CD4-positive, alpha-beta memory T cell (primary cell): Measurements from ENCODE around the gene TERB1. TPM values are rescaled to one million over a fixed set of nuclear protein-coding genes. Genes with fewer than 3 reads are reported as not detected.
"Not testable (repeated sequence)": the region's sequence is repeated elsewhere in the genome, so short reads cannot be mapped to it uniquely, and the experiment has no call there.

Experiments
- CTCF ChIA-PET: fragments of 350-600 bp; sonication (Branson Sonifier 250); formaldehyde crosslinking; loops from one replicate; lab custom pipeline; 2021; ENCODE audit warnings: inconsistent platforms; ENCODE audit not compliant: partially characterized antibody; lab: Charles Lee
- POLR2A ChIA-PET: fragments of 350-600 bp; sonication (Branson Sonifier 250); formaldehyde crosslinking; loops from one replicate; lab custom pipeline; 2021; ENCODE audit not compliant: partially characterized antibody; lab: Charles Lee
- DNase-seq, 5 donors: peaks; one replicate each; pipeline versions ENCODE4 v3.0.0 to v3.0.0-alpha.2; 2020 to 2022; ENCODE audit warnings: mixed read lengths in 1 of 5
- H3K27ac ChIP-seq: one replicate; pipeline ENCODE4 v1.7.0; 2013; ENCODE audit warnings: low read depth, low read length
- H3K27me3 ChIP-seq: 2 replicates; pipeline ENCODE4 v1.7.0; 2013; ENCODE audit warnings: mild to moderate bottlenecking, low read length, moderate library complexity; ENCODE audit not compliant: insufficient read depth
- H3K36me3 ChIP-seq: 2 replicates; pipeline ENCODE4 v1.7.0; 2013; ENCODE audit warnings: mild to moderate bottlenecking, low read length, moderate library complexity; ENCODE audit not compliant: insufficient read depth
- H3K4me1 ChIP-seq: 2 replicates; pipeline ENCODE4 v1.7.0; 2013; ENCODE audit warnings: mild to moderate bottlenecking, low read length, moderate library complexity; ENCODE audit not compliant: insufficient read depth
- H3K4me3 ChIP-seq, 2 donors: one replicate each; pipeline ENCODE4 v1.7.0; 2013; ENCODE audit warnings: low read length in 2 of 2, mild to moderate bottlenecking in 1 of 2
- H3K9me3 ChIP-seq, 2 donors: one replicate each; pipeline ENCODE4 v1.7.0; 2013; ENCODE audit warnings: low read length in 2 of 2, control low read depth in 1 of 2; ENCODE audit not compliant: control insufficient read depth in 1 of 2
- H3K27ac Mint-ChIP-seq, 7 donors: one replicate each; pipeline ENCODE4 v1.8.0; 2020 to 2021; ENCODE audit warnings: mixed read lengths in 7 of 7, mild to moderate bottlenecking in 6 of 7, inconsistent platforms in 3 of 7, moderate library complexity in 3 of 7
- H3K27me3 Mint-ChIP-seq, 2 donors: one replicate each; pipeline ENCODE4 v1.8.0; 2020 to 2021; ENCODE audit warnings: mixed read lengths in 2 of 2
- H3K36me3 Mint-ChIP-seq, 2 donors: one replicate each; pipeline ENCODE4 v1.8.0; 2020 to 2021; ENCODE audit warnings: mixed read lengths in 2 of 2, inconsistent platforms in 1 of 2, mild to moderate bottlenecking in 1 of 2
- H3K4me1 Mint-ChIP-seq, 4 donors: one replicate each; pipeline ENCODE4 v1.8.0; 2020 to 2021; ENCODE audit warnings: mixed read lengths in 4 of 4, mild to moderate bottlenecking in 1 of 4
- H3K4me3 Mint-ChIP-seq, 8 donors: one replicate each; pipeline ENCODE4 v1.8.0; 2020 to 2021; ENCODE audit warnings: mixed read lengths in 8 of 8, mild to moderate bottlenecking in 7 of 8, moderate library complexity in 6 of 8, inconsistent platforms in 3 of 8
- H3K9me3 Mint-ChIP-seq, 8 donors: one replicate each; pipeline ENCODE4 v1.8.0; 2020 to 2021; ENCODE audit warnings: mixed read lengths in 8 of 8, mild to moderate bottlenecking in 5 of 8, inconsistent platforms in 3 of 8, moderate library complexity in 1 of 8
- intact Hi-C: fragments of 100-400 bp; cut with micrococcal nuclease; formaldehyde crosslinking; loops from one replicate; pipeline ENCODE4 v1.15.1; 2023
- polyA plus RNA-seq, 2 donors: library from polyadenylated mRNA; unstranded; fragments of 300-500 nt; fragmentation: Illumina TruSeq; gene quantifications; one replicate each; pipeline ENCODE4 v1.2.3, GENCODE V29; 2021
- total RNA-seq, 2 experiments: library from RNA; stranded (reverse); gene quantifications; one replicate each; pipeline ENCODE4 v1.2.3, GENCODE V29; 2021

The TERB1 gene
- total and polyA plus RNA-seq, 4 experiments from 2014 or later = 0.83 to 1.1 TPM; not detected in 2

DNA sequence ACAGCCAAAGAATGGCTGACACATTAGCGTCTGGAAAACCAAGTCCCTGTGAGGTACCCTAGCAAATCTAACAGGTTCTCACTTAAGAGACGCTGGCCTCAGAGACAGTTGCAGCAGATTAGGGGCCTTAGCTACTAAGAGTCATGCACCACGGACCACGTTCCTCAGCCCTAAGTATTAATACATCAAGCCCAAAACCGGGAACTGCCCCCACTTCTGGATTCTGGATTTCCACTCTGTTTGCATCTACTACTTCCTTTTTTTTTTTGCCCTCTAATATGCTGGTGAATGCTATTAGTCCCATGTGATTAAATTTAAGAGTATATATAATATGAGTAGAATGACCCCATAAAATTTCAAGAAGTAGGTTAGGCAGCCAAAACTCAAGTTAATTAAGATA is 775 bp upstream of the TERB1 start:
- H3K4me3 ChIP-seq = no peak overlapping the region
- no peaks in the 10 kb centered on the region for H3K9me3 Mint-ChIP-seq
- H3K27me3 ChIP-seq = no peaks in the 10 kb centered on the region
- H3K27ac Mint-ChIP-seq = no peak overlapping the region
- H3K36me3 Mint-ChIP-seq = peaks cover 37 to 41% of the 10 kb centered on the region in 2 donors
- H3K4me1 Mint-ChIP-seq = no peaks in the 10 kb centered on the region
- CTCF ChIA-PET = no interaction called here
- POLR2A ChIA-PET = interaction anchor here (0.6 kb wide), 1 partner anchor 68 kb away, joined by 3 read pairs; no protein-coding TSS in a partner anchor
- DNase-seq = no peak
- intact Hi-C loops = no loop called here
- no peaks in the 10 kb centered on the region for H3K9me3 ChIP-seq
- no peak overlapping the region for H3K4me3 Mint-ChIP-seq
- peaks cover 32% of the 10 kb centered on the region for H3K36me3 ChIP-seq
- no peaks in the 10 kb centered on the region for H3K4me1 ChIP-seq
- H3K27ac ChIP-seq = no peak overlapping the region
- H3K27me3 Mint-ChIP-seq = no peaks in the 10 kb centered on the region

DNA sequence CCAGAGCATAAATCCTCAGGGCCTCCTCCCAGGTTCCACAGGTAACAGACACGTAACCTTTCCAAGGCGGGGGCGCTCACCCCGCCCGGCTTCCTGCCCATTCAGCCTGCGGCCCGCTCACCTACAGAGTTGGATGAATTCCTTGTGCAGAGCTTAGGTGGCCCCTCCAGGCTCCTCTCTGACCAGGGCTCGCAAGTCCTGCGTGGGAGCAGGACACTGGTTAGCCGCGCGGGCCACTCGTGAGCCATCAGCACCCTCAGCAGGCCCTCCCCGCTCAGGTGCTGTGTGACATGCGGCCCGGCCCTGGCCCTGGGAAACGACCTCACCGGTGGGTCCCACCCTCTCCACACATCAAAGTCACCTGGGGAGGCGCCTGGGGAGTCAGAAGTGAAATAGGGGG is 528 bp downstream of the TERB1 start:
- H3K9me3 Mint-ChIP-seq = no peaks in the 10 kb centered on the region
- no peaks in the 10 kb centered on the region for H3K9me3 ChIP-seq
- peaks cover 25% of the 10 kb centered on the region for H3K36me3 ChIP-seq
- no peak overlapping the region for H3K27ac Mint-ChIP-seq
- intact Hi-C loops = no loop called here
- H3K4me1 ChIP-seq = no peaks in the 10 kb centered on the region
- ChIA-PET CTCF (interaction anchor here (0.7 to 1.6 kb wide), 2 partner anchors 23 to 50 kb away, joined by 3 read pairs; no protein-coding TSS in a partner anchor), POLR2A (no interaction called here)
- no peak overlapping the region for H3K4me3 ChIP-seq
- H3K27me3 ChIP-seq = no peaks in the 10 kb centered on the region
- no peak for DNase-seq
- peaks cover 0 to under 1% (median 0%) of the 10 kb centered on the region in 4 donors for H3K4me1 Mint-ChIP-seq
- no peaks in the 10 kb centered on the region for H3K27me3 Mint-ChIP-seq
- H3K27ac ChIP-seq = no peak overlapping the region
- peaks cover 30 to 34% of the 10 kb centered on the region in 2 donors for H3K36me3 Mint-ChIP-seq
- no peak overlapping the region for H3K4me3 Mint-ChIP-seq

DNA sequence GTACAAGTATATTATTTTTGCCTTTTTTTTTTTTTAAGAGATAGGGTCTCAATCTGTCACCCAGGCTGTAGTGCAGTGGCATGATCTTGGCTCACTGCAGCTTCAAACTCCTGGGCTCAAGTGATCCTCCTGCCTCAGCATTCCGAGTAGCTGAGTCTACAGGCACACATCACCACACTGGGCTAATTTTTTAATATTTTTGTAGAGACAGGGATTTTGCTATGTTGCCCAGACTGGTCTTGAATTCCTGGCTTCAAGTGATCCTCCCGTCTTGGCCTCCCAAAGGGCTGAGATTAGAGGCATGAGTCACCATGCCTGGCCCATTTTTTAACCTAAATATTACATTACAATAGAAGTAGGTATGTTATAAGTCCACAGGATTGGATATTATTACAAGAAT is 3.2 kb downstream of the TERB1 start:
- Histone ChIP-seq H3K36me3 (peaks cover 3% of the 10 kb centered on the region), H3K9me3 (no peaks in the 10 kb centered on the region), H3K4me1 (no peaks in the 10 kb centered on the region), H3K4me3 (no peak overlapping the region), H3K27me3 (no peaks in the 10 kb centered on the region), H3K27ac (no peak overlapping the region)
- no peak overlapping the region for H3K4me3 Mint-ChIP-seq
- no peak overlapping the region for H3K27ac Mint-ChIP-seq
- CTCF ChIA-PET = no interaction called here
- H3K36me3 Mint-ChIP-seq = peaks cover 8 to 9% of the 10 kb centered on the region in 2 donors
- no peaks in the 10 kb centered on the region for H3K27me3 Mint-ChIP-seq
- DNase-seq = no peak
- intact Hi-C loops = no loop called here
- POLR2A ChIA-PET = no interaction called here
- H3K4me1 Mint-ChIP-seq = peaks cover 0 to 1% (median 0%) of the 10 kb centered on the region in 4 donors
- H3K9me3 Mint-ChIP-seq = peaks cover 0 to 2% (median 0%) of the 10 kb centered on the region in 8 donors

DNA sequence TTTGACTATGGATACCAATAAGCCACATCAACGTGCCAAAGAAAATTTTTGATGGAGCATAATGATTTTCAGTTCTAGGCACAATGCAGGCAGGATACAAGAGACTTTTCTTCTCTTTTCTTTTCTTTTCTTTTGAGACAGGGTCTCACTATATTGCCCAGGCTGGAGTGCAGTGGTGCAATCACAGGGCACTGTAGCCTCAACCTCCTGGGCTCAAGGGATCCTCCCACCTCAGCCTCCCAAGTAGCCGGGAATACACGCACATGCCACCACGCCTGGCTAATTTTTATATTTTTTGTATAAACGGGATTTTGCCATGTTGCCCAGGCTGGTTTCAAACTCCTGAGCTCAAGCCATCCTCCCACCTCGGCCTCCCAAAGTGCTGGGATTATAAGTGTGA is 7.4 kb downstream of the TERB1 start:
- H3K27me3 Mint-ChIP-seq, H3K4me3 ChIP-seq, H3K27me3 ChIP-seq, H3K4me3 Mint-ChIP-seq, intact Hi-C loops, H3K27ac ChIP-seq, H3K9me3 Mint-ChIP-seq, H3K4me1 ChIP-seq, DNase-seq, H3K9me3 ChIP-seq, CTCF ChIA-PET, H3K36me3 ChIP-seq, H3K36me3 Mint-ChIP-seq, POLR2A ChIA-PET, H3K27ac Mint-ChIP-seq, H3K4me1 Mint-ChIP-seq: not testable (repeated sequence)

DNA sequence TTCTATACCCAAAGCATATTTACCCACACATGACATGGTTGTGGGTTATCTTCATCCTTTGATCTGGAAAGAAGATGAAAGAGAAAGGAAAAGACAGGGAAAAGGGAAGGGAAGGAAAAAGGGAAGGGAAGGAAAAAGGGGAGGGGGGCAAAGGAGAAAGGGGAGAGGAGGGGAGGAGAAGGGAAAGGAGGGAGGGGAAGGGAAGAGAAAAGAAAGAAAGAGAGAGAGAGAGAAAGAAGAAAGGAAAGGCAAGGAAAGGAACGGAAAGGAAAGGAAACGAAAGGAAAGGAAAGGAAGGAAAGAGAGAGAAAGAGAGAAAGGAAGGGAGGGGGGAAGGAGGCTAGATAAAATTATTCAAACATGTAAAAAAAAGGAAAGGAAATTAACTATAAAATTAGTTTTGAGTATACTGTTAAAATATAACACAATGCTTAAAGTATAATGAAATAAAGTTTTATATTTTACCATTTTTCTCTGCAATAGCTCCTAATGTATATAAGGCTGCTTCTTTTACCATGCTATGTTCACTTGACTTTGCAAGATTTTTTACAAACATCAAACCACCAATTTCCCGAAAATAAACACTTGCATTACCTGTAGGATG is 11.2 kb downstream of the TERB1 start:
- H3K4me3 Mint-ChIP-seq = no peak overlapping the region
- no peaks in the 10 kb centered on the region for H3K27me3 ChIP-seq
- no peak overlapping the region for H3K27ac ChIP-seq
- ChIA-PET CTCF (no interaction called here), POLR2A (no interaction called here)
- no peaks in the 10 kb centered on the region for H3K4me1 Mint-ChIP-seq
- no peaks in the 10 kb centered on the region for H3K4me1 ChIP-seq
- peaks cover 0 to 2% (median 0%) of the 10 kb centered on the region in 8 donors for H3K9me3 Mint-ChIP-seq
- H3K4me3 ChIP-seq = no peak overlapping the region
- no peak for DNase-seq
- H3K27ac Mint-ChIP-seq = no peak overlapping the region
- H3K9me3 ChIP-seq = no peaks in the 10 kb centered on the region
- intact Hi-C loops = no loop called here
- no peaks in the 10 kb centered on the region for H3K36me3 Mint-ChIP-seq
- H3K27me3 Mint-ChIP-seq = peaks cover 0 to 3% of the 10 kb centered on the region in 2 donors
- H3K36me3 ChIP-seq = no peaks in the 10 kb centered on the region

DNA sequence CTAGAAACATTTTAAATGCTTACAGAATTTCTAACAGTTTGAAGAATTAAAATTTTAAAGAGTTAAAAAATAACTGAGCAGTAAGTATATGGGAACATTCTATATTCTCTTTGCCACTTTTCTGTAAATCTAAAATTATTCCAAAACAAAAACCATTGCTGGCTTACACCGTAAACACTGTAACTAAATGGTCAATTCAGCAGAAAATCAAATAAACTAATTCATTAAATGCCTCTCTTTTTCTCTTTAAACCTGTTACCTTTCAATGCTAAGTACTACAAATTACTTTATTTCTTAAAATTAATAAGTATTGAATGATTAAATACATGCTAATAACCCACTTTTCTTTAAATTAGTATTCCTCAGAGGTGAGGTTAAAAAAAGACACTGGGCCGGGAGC is 14.0 kb downstream of the TERB1 start:
- no peak overlapping the region for H3K4me3 Mint-ChIP-seq
- Histone ChIP-seq H3K4me3 (no peak overlapping the region), H3K27ac (no peak overlapping the region), H3K9me3 (no peaks in the 10 kb centered on the region), H3K36me3 (no peaks in the 10 kb centered on the region), H3K27me3 (no peaks in the 10 kb centered on the region), H3K4me1 (no peaks in the 10 kb centered on the region)
- H3K4me1 Mint-ChIP-seq = no peaks in the 10 kb centered on the region
- ChIA-PET POLR2A (no interaction called here), CTCF (no interaction called here)
- no peaks in the 10 kb centered on the region for H3K9me3 Mint-ChIP-seq
- H3K36me3 Mint-ChIP-seq = no peaks in the 10 kb centered on the region
- peaks cover 0 to 3% of the 10 kb centered on the region in 2 donors for H3K27me3 Mint-ChIP-seq
- no peak overlapping the region for H3K27ac Mint-ChIP-seq
- intact Hi-C loops = no loop called here
- DNase-seq = no peak

DNA sequence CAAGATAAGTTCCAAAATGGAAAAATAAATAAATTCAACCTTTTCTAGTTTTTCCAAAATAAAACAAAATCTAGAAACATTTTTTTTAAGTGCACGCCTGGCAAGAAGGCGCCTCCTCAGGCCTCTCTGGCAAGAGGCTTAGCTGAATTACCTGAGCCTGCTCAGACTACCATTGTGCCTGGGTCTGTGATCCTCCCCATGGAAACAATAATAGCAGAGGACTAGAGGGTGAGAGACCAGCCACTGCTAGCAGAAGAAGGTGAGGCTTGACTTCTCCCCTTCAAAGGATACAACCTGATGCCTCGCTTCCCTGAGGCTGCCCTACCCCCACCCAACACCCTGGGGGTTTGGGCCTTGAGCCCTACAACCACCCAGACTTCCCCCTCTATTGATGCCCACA is 14.8 kb downstream of the TERB1 start:
- CTCF ChIA-PET = no interaction called here
- no peaks in the 10 kb centered on the region for H3K36me3 ChIP-seq
- POLR2A ChIA-PET = no interaction called here
- H3K4me3 ChIP-seq = no peak overlapping the region
- intact Hi-C loops = no loop called here
- Mint-ChIP-seq H3K27ac (no peak overlapping the region), H3K9me3 (no peaks in the 10 kb centered on the region), H3K27me3 (peaks cover 0 to 3% of the 10 kb centered on the region in 2 donors), H3K4me1 (no peaks in the 10 kb centered on the region), H3K4me3 (no peak overlapping the region), H3K36me3 (no peaks in the 10 kb centered on the region)
- no peaks in the 10 kb centered on the region for H3K4me1 ChIP-seq
- H3K27me3 ChIP-seq = no peaks in the 10 kb centered on the region
- H3K27ac ChIP-seq = no peak overlapping the region
- no peaks in the 10 kb centered on the region for H3K9me3 ChIP-seq
- DNase-seq = no peak
